ENCODE results near the gene ARL6IP6.

ARL6IP6 gene

GRCh38 chr2:152718076-152718908, at the start of gene ARL6IP6:
TSS of gene ARL6IP6 (plus strand) at chr2:152718620. CDS start at chr2:152718625, 5 bp downstream.
- no peaks in the 10 kb centered on the region for H3K27me3 ChIP-seq (ENCODE audit: control insufficient read depth, insufficient read depth, low read length)
- H3K27ac ChIP-seq (ENCODE audit: low read depth, low read length), result peak within 1 kb of the TSS; percentile 95
- H3K4me1 ChIP-seq (ENCODE audit: control insufficient read depth, insufficient read depth, low read length), result peaks cover 9% of the 10 kb centered on the region
- peak within 1 kb of the TSS; percentile 97 for H3K4me3 ChIP-seq (ENCODE audit: low read length)
- peak within 1 kb of the TSS; percentile 93 for H3K9ac ChIP-seq (ENCODE audit: low read length)
- no peaks in the 10 kb centered on the region for H3K36me3 ChIP-seq (ENCODE audit: control insufficient read depth, insufficient read depth, low read length)

DNA sequence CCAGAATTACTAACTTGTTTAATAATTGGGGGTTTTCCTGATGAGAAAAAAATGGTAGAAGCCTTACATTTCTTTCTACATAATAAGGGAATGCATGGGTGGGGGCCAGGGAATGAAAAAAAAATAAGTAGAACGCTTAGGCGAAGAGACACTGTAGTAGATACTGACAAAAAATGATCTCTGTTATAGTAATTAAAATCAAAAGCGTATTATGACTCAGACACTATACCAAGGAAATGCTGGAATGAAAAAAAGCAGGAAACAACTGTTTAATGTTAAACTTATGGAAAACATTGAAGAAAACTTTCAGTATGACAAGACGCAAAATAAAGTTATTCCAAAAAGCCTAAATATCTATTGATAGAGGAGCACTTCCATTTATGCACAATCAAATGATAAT, 44.1 kb upstream of the ARL6IP6 start:
- Histone ChIP-seq H3K36me3 (ENCODE audit: control insufficient read depth, insufficient read depth, low read length) (peaks cover 12% of the 10 kb centered on the region), H3K4me3 (ENCODE audit: low read length) (no peak overlapping the region)

DNA sequence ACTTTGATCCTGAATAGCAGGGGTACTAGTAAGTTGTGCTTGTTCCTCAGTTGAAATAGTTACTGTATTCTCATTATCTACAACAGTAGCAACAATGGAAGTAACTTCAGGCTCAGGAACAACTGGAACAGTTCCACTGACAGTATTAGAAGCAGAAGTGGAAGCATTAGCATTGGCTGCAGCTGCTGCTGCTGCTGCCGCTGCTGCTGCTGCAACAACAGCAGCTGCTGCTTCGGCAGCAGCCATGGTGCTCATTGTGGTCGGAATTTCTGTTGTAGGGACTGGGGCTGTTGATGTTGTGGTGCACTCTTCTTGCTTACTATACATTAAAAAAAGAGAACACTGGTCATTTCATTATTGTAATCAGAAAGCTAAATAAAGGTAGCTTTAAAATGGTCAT, 42.0 kb upstream of the ARL6IP6 start:
- Histone ChIP-seq H3K4me1 (ENCODE audit: control insufficient read depth, insufficient read depth, low read length) (no peaks in the 10 kb centered on the region), H3K36me3 (ENCODE audit: control insufficient read depth, insufficient read depth, low read length) (peaks cover 12% of the 10 kb centered on the region), H3K9ac (ENCODE audit: low read length) (no peak overlapping the region), H3K27me3 (ENCODE audit: control insufficient read depth, insufficient read depth, low read length) (no peaks in the 10 kb centered on the region), H3K4me3 (ENCODE audit: low read length) (no peak overlapping the region), H3K27ac (ENCODE audit: low read depth, low read length) (no peak overlapping the region)

More for the DNA sequence above, 44.1 kb upstream of the ARL6IP6 start:
- Histone ChIP-seq H3K27me3 (ENCODE audit: control insufficient read depth, insufficient read depth, low read length) (no peaks in the 10 kb centered on the region), H3K27ac (ENCODE audit: low read depth, low read length) (no peak overlapping the region), H3K4me1 (ENCODE audit: control insufficient read depth, insufficient read depth, low read length) (no peaks in the 10 kb centered on the region), H3K9ac (ENCODE audit: low read length) (no peak overlapping the region)

- no peaks in the 10 kb centered on the region for H3K27me3 ChIP-seq (ENCODE audit: control insufficient read depth, insufficient read depth, low read length)
- H3K4me3 ChIP-seq (ENCODE audit: low read length), result no peak overlapping the region
- H3K9ac ChIP-seq (ENCODE audit: low read length), result no peak overlapping the region
- no peaks in the 10 kb centered on the region for H3K4me1 ChIP-seq (ENCODE audit: control insufficient read depth, insufficient read depth, low read length)
- peaks cover 7% of the 10 kb centered on the region for H3K36me3 ChIP-seq (ENCODE audit: control insufficient read depth, insufficient read depth, low read length)
- no peak overlapping the region for H3K27ac ChIP-seq (ENCODE audit: low read depth, low read length)
Observed at GRCh38 chr2:152678808-152679207, 39.6 kb upstream of the ARL6IP6 start.

DNA sequence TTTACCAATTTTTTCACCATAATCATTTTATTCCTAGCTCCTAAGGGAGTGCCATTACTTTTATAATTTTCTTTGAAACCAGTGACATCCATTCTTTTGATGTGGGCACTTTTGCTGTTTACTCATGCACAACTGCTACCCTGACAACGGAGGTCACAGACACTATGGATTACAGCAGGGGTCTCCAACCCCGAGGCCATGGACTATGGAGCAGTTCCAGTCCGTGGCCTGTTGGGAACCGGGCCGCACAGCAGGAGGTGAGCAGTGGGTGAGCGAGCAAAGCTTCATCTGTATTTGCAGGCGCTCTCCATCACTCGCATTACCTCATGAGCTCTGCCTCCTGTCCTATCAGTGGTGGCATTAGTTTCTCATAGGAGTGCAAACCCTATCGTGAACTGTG, 35.8 kb upstream of the ARL6IP6 start:
- Histone ChIP-seq H3K27me3 (ENCODE audit: control insufficient read depth, insufficient read depth, low read length) (no peaks in the 10 kb centered on the region), H3K4me3 (ENCODE audit: low read length) (no peak overlapping the region), H3K36me3 (ENCODE audit: control insufficient read depth, insufficient read depth, low read length) (no peaks in the 10 kb centered on the region), H3K27ac (ENCODE audit: low read depth, low read length) (no peak overlapping the region), H3K9ac (ENCODE audit: low read length) (no peak overlapping the region), H3K4me1 (ENCODE audit: control insufficient read depth, insufficient read depth, low read length) (no peaks in the 10 kb centered on the region)

DNA sequence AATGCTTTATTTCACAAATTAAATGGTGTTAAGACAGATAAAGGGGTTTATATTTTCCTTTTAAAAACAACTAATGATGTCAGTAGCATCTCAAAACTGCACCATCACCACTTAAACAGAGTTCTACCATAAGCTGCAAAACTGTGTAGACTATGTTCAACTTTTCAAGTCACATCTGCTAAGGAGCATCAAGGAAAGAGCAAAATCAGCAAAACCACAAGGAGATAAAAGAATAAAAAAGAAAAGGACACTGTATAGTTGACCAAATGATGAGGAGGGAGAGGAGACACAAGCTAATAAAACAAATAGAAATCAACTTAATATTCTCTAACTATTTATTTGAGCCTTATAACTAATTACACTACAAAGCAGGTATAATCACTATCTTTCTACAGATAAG, 35.0 kb upstream of the ARL6IP6 start:
- H3K27ac ChIP-seq (ENCODE audit: low read depth, low read length), result no peak overlapping the region
- no peak overlapping the region for H3K4me3 ChIP-seq (ENCODE audit: low read length)
- no peaks in the 10 kb centered on the region for H3K4me1 ChIP-seq (ENCODE audit: control insufficient read depth, insufficient read depth, low read length)
- no peak overlapping the region for H3K9ac ChIP-seq (ENCODE audit: low read length)
- no peaks in the 10 kb centered on the region for H3K27me3 ChIP-seq (ENCODE audit: control insufficient read depth, insufficient read depth, low read length)
- H3K36me3 ChIP-seq (ENCODE audit: control insufficient read depth, insufficient read depth, low read length), result no peaks in the 10 kb centered on the region

DNA sequence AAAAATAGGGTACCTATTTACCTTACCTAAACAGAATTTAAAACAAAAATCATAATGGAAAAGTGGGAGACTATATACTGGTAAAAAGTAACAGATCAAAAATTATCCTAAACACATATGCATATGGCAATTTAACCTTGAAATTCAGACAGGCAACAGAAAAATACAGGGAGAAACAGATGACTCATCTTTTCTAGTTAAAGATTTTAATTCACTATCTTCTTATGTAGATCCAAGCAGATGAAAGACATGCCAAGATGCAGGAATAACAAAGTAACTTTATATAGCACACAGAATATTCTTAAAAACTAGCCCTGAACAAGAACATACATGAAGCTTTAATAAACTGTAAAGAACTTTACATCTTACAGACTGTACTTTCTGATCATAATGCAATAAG, 32.1 kb upstream of the ARL6IP6 start:
- Histone ChIP-seq H3K9ac (ENCODE audit: low read length) (no peak overlapping the region), H3K4me3 (ENCODE audit: low read length) (no peak overlapping the region), H3K27ac (ENCODE audit: low read depth, low read length) (no peak overlapping the region), H3K27me3 (ENCODE audit: control insufficient read depth, insufficient read depth, low read length) (no peaks in the 10 kb centered on the region), H3K36me3 (ENCODE audit: control insufficient read depth, insufficient read depth, low read length) (no peaks in the 10 kb centered on the region), H3K4me1 (ENCODE audit: control insufficient read depth, insufficient read depth, low read length) (no peaks in the 10 kb centered on the region)

DNA sequence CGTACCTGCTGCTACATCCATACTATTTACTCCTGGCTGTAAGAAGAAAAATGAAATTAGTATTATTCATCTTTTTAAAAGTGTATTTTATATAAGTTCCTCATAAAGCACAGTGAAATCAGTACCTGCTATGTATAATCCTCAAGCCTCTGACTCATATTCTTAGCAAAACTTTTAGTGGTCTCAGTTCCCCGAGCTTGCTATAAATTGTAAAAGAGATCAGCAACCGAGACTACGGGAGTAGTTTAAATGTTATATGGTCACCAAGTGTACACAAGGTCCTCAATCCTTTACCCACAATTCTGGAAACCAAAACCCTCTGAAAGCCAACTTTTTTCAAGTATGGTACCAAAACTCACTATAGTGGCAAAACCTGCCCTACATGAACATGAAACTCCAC, 25.4 kb upstream of the ARL6IP6 start:
- Histone ChIP-seq H3K36me3 (ENCODE audit: control insufficient read depth, insufficient read depth, low read length) (no peaks in the 10 kb centered on the region), H3K9ac (ENCODE audit: low read length) (no peak overlapping the region), H3K27me3 (ENCODE audit: control insufficient read depth, insufficient read depth, low read length) (no peaks in the 10 kb centered on the region), H3K27ac (ENCODE audit: low read depth, low read length) (no peak overlapping the region), H3K4me3 (ENCODE audit: low read length) (no peak overlapping the region), H3K4me1 (ENCODE audit: control insufficient read depth, insufficient read depth, low read length) (no peaks in the 10 kb centered on the region)

- Histone ChIP-seq H3K9ac (ENCODE audit: low read length) (no peak overlapping the region), H3K36me3 (ENCODE audit: control insufficient read depth, insufficient read depth, low read length) (no peaks in the 10 kb centered on the region), H3K4me1 (ENCODE audit: control insufficient read depth, insufficient read depth, low read length) (no peaks in the 10 kb centered on the region), H3K27ac (ENCODE audit: low read depth, low read length) (no peak overlapping the region), H3K4me3 (ENCODE audit: low read length) (peak overlapping the region; percentile 32), H3K27me3 (ENCODE audit: control insufficient read depth, insufficient read depth, low read length) (no peaks in the 10 kb centered on the region)
Observed at GRCh38 chr2:152694161-152694661, 24.2 kb upstream of the ARL6IP6 start.

- Histone ChIP-seq H3K9ac (ENCODE audit: low read length) (no peak overlapping the region), H3K36me3 (ENCODE audit: control insufficient read depth, insufficient read depth, low read length) (no peaks in the 10 kb centered on the region), H3K27ac (ENCODE audit: low read depth, low read length) (no peak overlapping the region), H3K4me3 (ENCODE audit: low read length) (no peak overlapping the region), H3K27me3 (ENCODE audit: control insufficient read depth, insufficient read depth, low read length) (no peaks in the 10 kb centered on the region), H3K4me1 (ENCODE audit: control insufficient read depth, insufficient read depth, low read length) (no peaks in the 10 kb centered on the region)
Observed at GRCh38 chr2:152695763-152696162, 22.7 kb upstream of the ARL6IP6 start.

DNA sequence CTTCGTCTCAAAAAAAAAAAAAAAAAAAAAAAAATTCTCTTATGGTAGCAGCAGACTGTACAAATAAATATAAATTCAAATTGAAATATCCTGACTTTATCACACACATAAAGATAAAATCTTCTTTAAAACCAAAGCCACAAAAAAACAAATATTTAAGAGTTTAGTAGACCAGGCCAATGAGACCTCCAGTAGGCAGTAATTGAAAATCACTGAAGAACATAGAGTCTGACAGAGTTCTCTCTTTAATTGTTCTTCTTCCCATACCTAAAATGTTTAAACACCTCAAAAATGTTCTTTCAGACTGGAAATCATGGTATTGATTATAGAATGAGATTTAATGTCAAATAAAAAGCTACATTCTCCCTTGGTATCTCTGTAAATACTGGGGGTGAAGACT, 21.9 kb upstream of the ARL6IP6 start:
- Histone ChIP-seq H3K9ac (ENCODE audit: low read length) (no peak overlapping the region), H3K36me3 (ENCODE audit: control insufficient read depth, insufficient read depth, low read length) (no peaks in the 10 kb centered on the region), H3K27ac (ENCODE audit: low read depth, low read length) (no peak overlapping the region), H3K27me3 (ENCODE audit: control insufficient read depth, insufficient read depth, low read length) (no peaks in the 10 kb centered on the region), H3K4me3 (ENCODE audit: low read length) (no peak overlapping the region), H3K4me1 (ENCODE audit: control insufficient read depth, insufficient read depth, low read length) (no peaks in the 10 kb centered on the region)

GRCh38 chr2:152701198-152701597, 17.2 kb upstream of the ARL6IP6 start:
- H3K36me3 ChIP-seq (ENCODE audit: control insufficient read depth, insufficient read depth, low read length), result peaks cover 3% of the 10 kb centered on the region

GRCh38 chr2:152706477-152707021, 11.9 kb upstream of the ARL6IP6 start:
- H3K4me1 ChIP-seq (ENCODE audit: control insufficient read depth, insufficient read depth, low read length), result no peaks in the 10 kb centered on the region
- no peak overlapping the region for H3K4me3 ChIP-seq (ENCODE audit: low read length)
- H3K27me3 ChIP-seq (ENCODE audit: control insufficient read depth, insufficient read depth, low read length), result no peaks in the 10 kb centered on the region
- no peak overlapping the region for H3K27ac ChIP-seq (ENCODE audit: low read depth, low read length)
- no peak overlapping the region for H3K9ac ChIP-seq (ENCODE audit: low read length)
- H3K36me3 ChIP-seq (ENCODE audit: control insufficient read depth, insufficient read depth, low read length), result peaks cover 3% of the 10 kb centered on the region

More at GRCh38 chr2:152701198-152701597, 17.2 kb upstream of the ARL6IP6 start:
- H3K27ac ChIP-seq (ENCODE audit: low read depth, low read length), result no peak overlapping the region
- H3K9ac ChIP-seq (ENCODE audit: low read length), result no peak overlapping the region
- no peaks in the 10 kb centered on the region for H3K4me1 ChIP-seq (ENCODE audit: control insufficient read depth, insufficient read depth, low read length)
- no peak overlapping the region for H3K4me3 ChIP-seq (ENCODE audit: low read length)
- no peaks in the 10 kb centered on the region for H3K27me3 ChIP-seq (ENCODE audit: control insufficient read depth, insufficient read depth, low read length)

Measured in rectal smooth muscle tissue (tissue), 1 donor.